ENCODE measurements around the gene PHYKPL. TPM values are rescaled to one million over a fixed set of nuclear protein-coding genes. Genes with fewer than 3 reads are reported as not detected.
A peak's percentile ranks its signal among the peaks of the same experiment; 100 is the strongest.

Gene PHYKPL
- total and polyA plus RNA-seq, 2 experiments from 2014 or later = 57.0 to 58.7 TPM

DNA sequence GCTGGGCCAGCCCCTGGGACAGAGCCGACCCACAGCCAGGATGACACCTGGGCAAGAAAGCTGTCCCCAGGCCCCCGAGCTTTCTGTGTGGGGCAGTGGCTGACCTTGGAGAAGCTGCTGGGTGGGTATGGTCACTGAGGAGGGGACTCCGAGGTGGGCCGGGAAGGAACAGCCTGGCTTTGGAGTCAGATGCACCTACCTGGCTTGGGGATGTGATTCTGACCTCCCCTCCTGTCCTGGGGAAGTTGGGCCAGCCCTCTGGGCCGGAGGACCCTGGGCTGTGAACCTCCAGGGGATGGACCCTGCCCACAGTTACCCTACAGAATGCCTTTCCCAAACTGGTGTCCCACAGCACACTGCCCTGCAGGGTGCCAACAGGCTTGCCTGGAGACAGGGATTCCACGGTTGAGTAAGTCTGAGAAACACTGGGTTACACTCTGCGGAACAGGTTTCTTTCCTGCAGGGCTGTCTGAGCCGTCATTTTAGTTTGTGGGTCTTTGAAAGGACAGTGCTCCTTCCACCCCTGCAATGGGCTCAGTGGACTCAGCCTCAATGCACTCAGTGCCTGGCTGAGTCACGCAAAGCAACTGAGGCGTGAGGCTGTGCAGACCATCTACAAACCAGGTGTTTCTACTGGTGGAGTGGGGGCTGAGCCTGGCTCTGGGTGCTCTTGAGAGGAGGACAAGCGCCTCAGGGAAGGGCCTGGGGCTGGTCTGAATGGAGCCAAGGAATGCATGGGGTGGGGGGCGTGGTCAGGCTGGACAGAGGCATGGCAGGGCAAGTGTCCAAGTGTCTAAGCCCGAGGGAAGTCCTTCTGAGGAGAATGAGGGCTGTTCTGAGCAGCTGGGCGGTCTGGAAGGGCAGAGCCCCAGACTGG lies 41.3 kb upstream of the PHYKPL start:
- Histone ChIP-seq H3K9me3 (ENCODE audit: low read depth) (no peaks in the 10 kb centered on the region), H3K4me1 (ENCODE audit: low read depth) (no peaks in the 10 kb centered on the region), H3K36me3 (no peaks in the 10 kb centered on the region), H3K4me3 (no peak overlapping the region), H3K27me3 (no peaks in the 10 kb centered on the region), H3K27ac (no peak overlapping the region)
- no peak for TF ChIP-seq CTCF (IDR thresholded peaks at IDR 0.05; ENCODE audit: low read depth, low read length)
- peak in 1 of 2 donors; percentile 40 for DNase-seq (ENCODE audit: low read depth in 1 of 2, low spot score in 1 of 2)

DNA sequence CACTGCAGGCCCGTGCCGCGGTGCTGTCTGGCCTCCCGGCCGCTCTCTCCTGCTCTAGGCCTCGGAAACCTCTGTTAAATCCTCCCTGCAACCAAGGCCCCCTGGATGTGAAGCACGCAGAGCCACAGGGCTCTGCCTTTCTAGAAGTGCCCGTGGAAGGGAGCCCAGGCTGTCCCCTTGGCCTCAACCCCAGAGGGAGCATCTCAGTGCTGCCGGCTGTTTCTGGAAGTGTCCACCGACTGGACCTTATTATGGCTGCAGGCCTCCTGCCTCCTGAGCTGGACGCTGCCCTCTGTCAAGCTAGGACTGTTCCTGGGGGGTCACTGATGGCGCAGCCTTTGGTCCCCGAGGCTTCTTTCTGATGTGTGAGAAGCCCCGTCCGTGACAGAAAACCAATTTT lies 40.4 kb upstream of the PHYKPL start:
- Histone ChIP-seq H3K4me1 (ENCODE audit: low read depth) (no peaks in the 10 kb centered on the region), H3K4me3 (no peak overlapping the region), H3K36me3 (no peaks in the 10 kb centered on the region), H3K27me3 (no peaks in the 10 kb centered on the region), H3K9me3 (ENCODE audit: low read depth) (no peaks in the 10 kb centered on the region), H3K27ac (no peak overlapping the region)
- TF ChIP-seq CTCF (IDR thresholded peaks at IDR 0.05; ENCODE audit: low read depth, low read length) = no peak
- DNase-seq (ENCODE audit: low read depth in 1 of 2, low spot score in 1 of 2) = no peak

- no peak for DNase-seq (ENCODE audit: low read depth in 1 of 2, low spot score in 1 of 2)
- no peaks in the 10 kb centered on the region for H3K4me1 ChIP-seq (ENCODE audit: low read depth)
- no peaks in the 10 kb centered on the region for H3K27me3 ChIP-seq
- no peak overlapping the region for H3K27ac ChIP-seq
- no peak for TF ChIP-seq CTCF (IDR thresholded peaks at IDR 0.05; ENCODE audit: low read depth, low read length)
- H3K36me3 ChIP-seq = no peaks in the 10 kb centered on the region
- no peak overlapping the region for H3K4me3 ChIP-seq
- no peaks in the 10 kb centered on the region for H3K9me3 ChIP-seq (ENCODE audit: low read depth)
These were observed 40.0 kb upstream of the PHYKPL start for GRCh38 chr5:178272591-178272990.

DNA sequence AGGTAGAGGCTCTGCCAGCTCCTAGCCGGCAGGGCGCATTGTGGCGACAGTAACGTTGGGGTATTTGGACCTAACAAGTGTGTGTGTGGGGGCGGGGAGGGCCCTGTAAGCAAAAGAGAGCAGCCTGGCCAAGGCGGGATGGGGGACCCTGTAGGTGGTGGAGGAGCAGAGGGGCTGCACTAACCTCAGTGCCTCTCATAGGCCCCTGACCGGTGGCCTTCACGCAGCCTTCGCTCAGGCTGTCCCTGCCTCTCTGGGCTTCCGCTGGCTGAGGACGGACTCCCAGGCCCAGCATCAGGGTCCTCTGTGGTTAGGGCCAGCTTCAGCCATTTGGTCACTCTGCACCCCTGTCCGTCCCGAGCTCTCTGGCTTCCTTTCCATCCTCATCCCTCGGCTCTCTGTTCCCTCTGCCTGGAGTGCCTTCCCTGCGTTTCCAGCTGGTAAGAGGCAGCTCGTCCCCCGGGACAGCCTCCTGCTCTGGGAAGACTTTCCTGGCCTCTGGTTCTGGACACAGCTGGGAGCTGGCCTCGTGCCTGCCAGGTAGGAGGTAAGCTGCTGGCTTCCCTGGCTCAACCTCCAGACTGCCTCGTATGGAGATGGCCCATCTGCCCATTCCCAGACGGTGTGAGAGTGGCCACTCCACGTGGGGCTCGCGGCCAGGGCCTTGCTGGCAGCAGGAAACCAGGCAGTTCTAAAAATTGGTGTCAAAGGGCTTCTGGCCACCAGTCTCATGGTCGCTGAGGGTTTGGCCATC lies 39.3 kb upstream of the PHYKPL start:
- Histone ChIP-seq H3K4me3 (no peak overlapping the region), H3K9me3 (ENCODE audit: low read depth) (no peaks in the 10 kb centered on the region), H3K4me1 (ENCODE audit: low read depth) (no peaks in the 10 kb centered on the region), H3K27me3 (no peaks in the 10 kb centered on the region), H3K27ac (no peak overlapping the region), H3K36me3 (no peaks in the 10 kb centered on the region)
- TF ChIP-seq CTCF (IDR thresholded peaks at IDR 0.05; ENCODE audit: low read depth, low read length) = no peak
- no peak for DNase-seq (ENCODE audit: low read depth in 1 of 2, low spot score in 1 of 2)

DNA sequence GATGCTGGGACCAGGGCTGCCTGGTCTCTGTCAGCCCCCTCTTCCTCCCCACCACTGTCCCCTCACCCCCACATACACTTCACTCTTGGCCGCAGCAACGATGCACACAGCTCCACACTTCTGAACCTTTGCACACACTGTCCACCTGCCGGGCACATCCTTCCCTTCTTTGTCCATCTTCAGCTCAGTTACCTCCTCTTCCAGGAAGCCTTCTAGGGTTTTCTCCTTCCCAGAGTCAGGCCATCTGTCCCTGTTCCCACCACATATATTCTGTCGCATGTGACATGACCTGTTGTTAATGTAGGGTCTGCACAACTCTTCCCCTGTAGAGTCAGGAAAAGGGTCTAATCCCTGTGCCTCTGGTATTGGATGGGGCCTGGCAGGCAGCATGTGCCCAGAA lies 38.6 kb upstream of the PHYKPL start:
- H3K9me3 ChIP-seq (ENCODE audit: low read depth) = no peaks in the 10 kb centered on the region
- no peaks in the 10 kb centered on the region for H3K4me1 ChIP-seq (ENCODE audit: low read depth)
- no peaks in the 10 kb centered on the region for H3K36me3 ChIP-seq
- no peak for TF ChIP-seq CTCF (IDR thresholded peaks at IDR 0.05; ENCODE audit: low read depth, low read length)
- H3K27me3 ChIP-seq = no peaks in the 10 kb centered on the region
- no peak overlapping the region for H3K4me3 ChIP-seq
- no peak overlapping the region for H3K27ac ChIP-seq
- no peak for DNase-seq (ENCODE audit: low read depth in 1 of 2, low spot score in 1 of 2)
